ENCODE results near the gene CIBAR2.

Gene CIBAR2

GRCh38 chr16:85103114-85104079 lies 8.9 kb downstream of the CIBAR2 start:
- in situ Hi-C loops (cut with MboI; ENCODE audit: low sequenced_read_pairs): no loop called here

DNA sequence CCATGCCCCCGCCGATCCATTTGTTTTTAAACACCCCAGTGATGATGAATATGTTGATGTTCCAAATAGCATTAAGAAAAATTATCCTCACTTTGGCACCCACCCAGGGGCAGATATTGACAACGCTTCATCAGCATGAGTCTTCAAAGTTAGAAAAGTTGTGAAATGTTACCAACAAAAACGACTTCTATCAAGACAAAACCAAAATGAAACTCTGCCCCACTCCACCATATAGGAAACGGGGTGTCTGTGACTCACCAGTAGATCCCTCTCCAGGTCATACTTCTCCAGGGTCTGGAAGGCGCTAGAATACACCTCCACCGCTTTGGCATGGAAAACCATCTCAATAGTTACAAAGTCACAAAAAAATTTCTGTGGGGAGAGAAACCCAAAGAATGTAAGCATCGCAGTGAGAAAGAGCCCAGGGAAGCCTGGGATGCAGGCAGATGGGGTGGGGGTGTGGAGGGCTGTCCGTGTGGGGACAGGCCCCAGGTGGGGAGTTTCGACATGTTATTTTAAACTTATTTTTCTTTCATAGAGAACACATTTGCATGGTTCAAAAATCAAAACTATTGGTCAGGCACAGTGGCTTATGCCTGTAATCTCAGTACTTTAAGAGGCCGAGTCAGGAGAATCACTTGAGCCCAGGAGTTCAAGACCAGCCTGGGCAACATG lies 10.2 kb downstream of the CIBAR2 start:
- in situ Hi-C loops (cut with MboI; ENCODE audit: low sequenced_read_pairs): no loop called here

DNA sequence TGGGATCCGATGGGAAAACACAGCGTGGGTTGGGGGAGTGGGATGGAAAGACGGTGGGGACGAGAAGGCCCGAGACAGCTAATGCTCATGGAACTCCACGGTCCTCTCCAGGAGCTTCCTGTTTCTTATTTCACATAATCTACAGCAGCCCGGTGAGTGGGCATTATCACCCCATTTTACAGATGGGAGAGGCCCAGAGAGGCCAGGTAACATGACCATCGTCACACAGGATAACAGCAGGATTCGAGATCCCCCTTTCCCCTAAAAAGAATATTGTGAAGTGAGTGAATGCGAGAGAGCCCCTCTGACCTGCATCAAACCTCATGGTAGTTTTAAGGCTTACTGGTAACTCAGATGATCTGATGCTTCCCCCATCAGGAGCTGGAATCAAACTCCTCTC lies 12.0 kb downstream of the CIBAR2 start:
- in situ Hi-C loops (cut with MboI; ENCODE audit: low sequenced_read_pairs): no loop called here

GRCh38 chr16:85098565-85098964 lies 13.7 kb downstream of the CIBAR2 start:
- in situ Hi-C loops (cut with MboI; ENCODE audit: low sequenced_read_pairs): no loop called here

GRCh38 chr16:85096921-85097320 lies 15.4 kb downstream of the CIBAR2 start:
- in situ Hi-C loops (cut with MboI; ENCODE audit: low sequenced_read_pairs): no loop called here

GRCh38 chr16:85094812-85095211 lies 17.5 kb downstream of the CIBAR2 start:
- in situ Hi-C loops (cut with MboI; ENCODE audit: low sequenced_read_pairs): no loop called here

GRCh38 chr16:85094176-85094805 lies 18.0 kb downstream of the CIBAR2 start:
- in situ Hi-C loops (cut with MboI; ENCODE audit: low sequenced_read_pairs): no loop called here

- in situ Hi-C loops (cut with MboI; ENCODE audit: low sequenced_read_pairs): no loop called here
Observed at GRCh38 chr16:85093705-85094104, 18.6 kb downstream of the CIBAR2 start.

- in situ Hi-C loops (cut with MboI; ENCODE audit: low sequenced_read_pairs): no loop called here
Observed at GRCh38 chr16:85092851-85093250, 19.4 kb downstream of the CIBAR2 start.

DNA sequence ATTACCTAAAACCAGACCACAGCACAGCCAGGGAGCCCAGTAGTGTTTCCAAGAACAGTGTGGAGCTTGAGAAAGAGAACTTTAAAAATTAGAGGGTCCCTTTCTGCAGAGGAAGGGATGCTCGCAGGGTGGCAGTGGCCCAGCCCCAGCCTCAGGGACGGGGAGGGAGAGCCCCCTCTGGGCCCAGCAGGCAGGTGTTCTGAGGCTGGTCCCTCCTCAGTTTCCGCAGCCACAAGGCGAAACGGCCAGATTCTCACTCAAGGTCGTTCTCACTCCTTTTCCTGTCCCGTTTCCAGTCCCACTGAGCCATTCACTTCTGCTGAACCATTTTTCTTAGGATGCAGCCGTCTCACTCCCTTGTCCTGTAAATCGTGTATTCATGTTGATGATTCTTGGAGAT lies 20.0 kb downstream of the CIBAR2 start:
- in situ Hi-C loops (cut with MboI; ENCODE audit: low sequenced_read_pairs): no loop called here

GRCh38 chr16:85091522-85091910 lies 20.8 kb downstream of the CIBAR2 start:
- in situ Hi-C loops (cut with MboI; ENCODE audit: low sequenced_read_pairs): no loop called here

GRCh38 chr16:85090873-85091521 lies 21.3 kb downstream of the CIBAR2 start:
- in situ Hi-C loops (cut with MboI; ENCODE audit: low sequenced_read_pairs): no loop called here

DNA sequence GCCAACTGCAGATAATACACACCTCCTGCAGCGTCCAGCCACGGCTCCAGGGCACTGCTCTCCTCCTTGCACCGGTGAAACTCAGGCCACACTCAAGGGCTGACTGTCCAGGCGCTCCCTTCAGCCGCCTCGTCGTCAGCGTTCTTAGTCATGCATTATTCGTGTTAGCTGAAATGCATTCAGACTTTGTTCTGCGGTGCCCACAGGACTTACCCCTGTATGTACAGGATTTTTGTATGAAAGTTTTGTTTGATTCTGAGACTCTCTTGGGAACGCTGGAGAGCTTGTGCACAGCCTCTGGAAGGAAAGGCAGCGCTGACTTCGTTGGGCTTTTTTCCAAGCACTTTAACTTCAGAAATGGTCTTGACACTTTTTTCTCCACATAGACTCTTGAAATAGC lies 22.1 kb downstream of the CIBAR2 start:
- in situ Hi-C loops (cut with MboI; ENCODE audit: low sequenced_read_pairs): no loop called here

DNA sequence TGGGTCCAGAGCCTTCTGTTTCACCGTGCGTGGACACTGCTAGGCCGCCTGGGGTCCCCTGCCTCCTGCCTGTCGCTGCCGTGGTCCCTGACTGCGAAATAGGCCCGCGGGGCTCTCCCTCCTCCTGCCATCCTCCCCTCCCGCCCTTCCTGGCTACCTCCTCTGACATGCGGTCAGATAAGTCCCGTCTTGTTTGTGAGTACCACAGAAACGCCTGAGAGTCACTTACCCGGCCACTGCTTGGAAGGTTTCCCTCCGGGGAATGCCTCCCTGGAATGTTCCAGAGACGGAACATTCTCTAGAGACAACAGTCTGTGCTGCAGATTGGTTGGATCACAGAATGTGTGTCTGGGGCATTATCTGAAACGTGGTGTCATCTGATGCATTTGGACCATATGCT lies 22.7 kb downstream of the CIBAR2 start:
- in situ Hi-C loops (cut with MboI; ENCODE audit: low sequenced_read_pairs): no loop called here

DNA sequence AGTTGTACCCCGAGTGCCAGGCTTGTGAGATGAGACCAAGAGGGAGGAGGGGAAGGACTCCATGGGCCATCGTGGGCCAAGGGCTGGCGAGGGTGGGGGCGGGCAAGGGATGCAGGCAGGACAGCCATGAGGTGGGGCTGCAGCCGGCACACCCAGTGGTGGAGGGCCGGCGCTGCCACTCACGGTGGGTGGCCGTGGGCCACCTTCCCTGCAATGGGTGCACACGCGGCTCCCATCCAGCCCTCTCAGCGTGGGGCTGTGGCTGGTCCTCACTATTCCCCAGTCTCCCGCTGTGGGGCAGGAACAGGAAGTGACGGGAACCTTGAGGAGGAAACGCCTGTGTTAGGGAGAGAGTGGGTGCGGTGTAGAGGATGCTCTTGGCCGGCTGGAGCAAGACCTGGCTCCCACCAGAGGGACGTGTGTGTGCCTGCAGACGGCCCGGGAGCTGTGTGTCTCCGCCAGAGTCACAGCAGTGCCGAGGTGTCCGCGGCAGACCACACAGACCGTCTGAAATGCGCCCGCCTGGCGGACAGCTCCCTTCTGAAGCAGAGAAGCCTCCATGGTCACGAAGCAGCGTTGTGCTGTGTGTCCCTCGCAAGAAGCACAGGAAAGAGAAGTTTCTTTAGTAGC lies 23.6 kb downstream of the CIBAR2 start:
- in situ Hi-C loops (cut with MboI; ENCODE audit: low sequenced_read_pairs): no loop called here

DNA sequence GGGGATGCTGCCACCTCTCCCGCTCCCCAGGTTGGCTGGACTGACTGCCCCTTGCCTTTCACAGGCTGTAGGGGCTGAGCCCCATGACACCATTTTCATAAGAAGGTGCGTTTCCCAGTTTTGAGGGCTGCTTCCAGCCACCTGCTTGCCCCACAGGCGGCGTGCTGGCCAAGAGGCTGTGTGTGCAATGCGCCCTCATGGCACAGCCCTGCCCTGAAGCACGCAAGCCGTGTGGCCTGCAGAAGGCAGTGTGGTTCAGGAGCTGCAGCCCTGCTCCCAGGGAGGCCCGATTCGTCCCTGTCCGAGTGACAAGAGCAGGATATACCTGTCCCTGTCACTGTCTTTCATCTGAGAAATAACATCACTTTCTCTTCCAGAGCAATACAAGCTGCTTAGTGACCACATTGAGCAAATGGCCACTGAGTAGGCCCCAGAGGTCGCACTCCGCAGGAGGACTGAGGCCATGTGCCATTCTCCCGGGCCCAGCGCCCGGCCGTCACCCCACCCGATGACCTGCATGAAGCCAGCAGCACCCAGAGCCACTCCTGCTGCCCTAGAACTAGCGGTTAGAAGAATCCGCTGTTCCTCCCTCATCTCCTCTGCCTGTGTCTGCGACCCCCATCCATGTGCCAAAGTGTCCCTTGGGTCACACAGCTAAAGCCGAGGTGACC lies 24.2 kb downstream of the CIBAR2 start:
- in situ Hi-C loops (cut with MboI; ENCODE audit: low sequenced_read_pairs): no loop called here

GRCh38 chr16:85086347-85087291 lies 25.7 kb downstream of the CIBAR2 start:
- in situ Hi-C loops (cut with MboI; ENCODE audit: low sequenced_read_pairs): no loop called here

DNA sequence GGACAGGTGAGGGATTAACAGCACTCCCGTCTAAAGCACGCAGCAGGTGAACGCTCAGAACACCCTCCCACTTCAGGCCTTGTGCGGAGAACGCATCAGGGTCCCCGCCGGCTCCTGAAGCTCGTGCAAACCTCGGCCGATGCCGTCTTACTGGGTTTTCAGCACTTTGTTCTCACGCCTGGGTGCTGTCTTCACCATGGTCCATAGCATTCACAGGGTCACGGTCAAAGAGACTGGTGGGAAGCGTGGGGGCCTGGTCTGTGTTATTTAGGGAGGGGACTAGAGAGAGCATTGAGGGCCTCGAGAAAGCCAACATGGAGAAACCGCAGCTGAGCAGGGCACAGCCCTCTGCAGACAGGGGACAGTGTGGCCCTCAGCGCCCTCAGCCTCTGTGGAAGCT lies 26.6 kb downstream of the CIBAR2 start:
- in situ Hi-C loops (cut with MboI; ENCODE audit: low sequenced_read_pairs): no loop called here

DNA sequence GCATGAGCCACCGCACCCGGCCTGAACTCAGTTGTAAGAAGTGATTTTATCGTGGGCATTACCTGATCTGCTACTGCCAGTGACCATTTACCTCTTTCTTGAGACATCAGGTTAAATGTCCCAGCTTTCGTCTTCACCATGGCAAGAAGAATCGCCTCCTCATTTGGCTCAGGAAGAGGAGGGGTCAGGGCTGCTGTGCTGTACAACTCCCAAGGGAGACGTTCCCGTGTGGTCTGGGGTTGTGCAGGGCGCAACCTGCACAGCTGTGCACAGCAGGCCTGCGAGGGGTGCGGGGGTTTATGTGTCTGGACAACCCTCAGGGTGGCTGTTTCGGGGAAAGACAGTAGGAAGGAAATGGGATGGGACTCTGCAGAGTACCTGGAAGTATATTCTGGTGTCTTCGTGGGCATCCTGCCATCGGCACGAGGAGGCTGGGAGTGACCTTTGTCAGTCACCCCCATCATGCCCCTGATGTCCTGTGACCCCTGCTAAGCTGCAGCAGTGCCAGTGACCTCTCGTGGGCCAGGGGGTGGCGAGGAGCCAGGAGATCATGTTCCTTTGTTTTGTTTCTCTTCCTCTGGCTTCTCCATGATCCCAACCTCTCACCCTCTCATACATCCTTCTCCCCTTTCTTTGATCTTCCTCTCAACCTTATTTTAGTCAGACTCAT lies 27.3 kb downstream of the CIBAR2 start:
- in situ Hi-C loops (cut with MboI; ENCODE audit: low sequenced_read_pairs): no loop called here

All from HL-60/S4 treated with phorbol 12-myristate 13-acetate at 8.2 ng/mL for 4 days and 3 days (cell line).